HTERT RPE-1 (cell line): ENCODE measurements around the gene SLC12A8.

Source experiments
- in situ Hi-C: fragments of 300-500 bp; cut with MboI; formaldehyde crosslinking; loops from 4 replicates; pipeline ENCODE4 v1.14.3; 2020; ENCODE audit warnings: low sequenced_read_pairs

SLC12A8 gene

GRCh38 chr3:125212509-125213363 lies at the start of gene SLC12A8:
Gene SLC12A8, minus strand, starts transcription at chr3:125212748. Its CDS starts 1,399 bp downstream, at chr3:125211349.
- in situ Hi-C loops: no loop called here

- in situ Hi-C loops: no loop called here
These were observed 49.6 kb upstream of the SLC12A8 start for GRCh38 chr3:125262161-125262560.

- in situ Hi-C loops: no loop called here
These were observed 48.5 kb upstream of the SLC12A8 start for GRCh38 chr3:125261031-125261430.

- in situ Hi-C loops: no loop called here
These were observed 47.6 kb upstream of the SLC12A8 start for GRCh38 chr3:125260158-125260557.

- in situ Hi-C loops: no loop called here
These were observed 45.0 kb upstream of the SLC12A8 start for GRCh38 chr3:125257536-125257935.

- in situ Hi-C loops: no loop called here
These were observed 44.1 kb upstream of the SLC12A8 start for GRCh38 chr3:125256675-125257074.

- in situ Hi-C loops: no loop called here
These were observed 38.4 kb upstream of the SLC12A8 start for GRCh38 chr3:125250973-125251372.

GRCh38 chr3:125246237-125246636 lies 33.7 kb upstream of the SLC12A8 start:
- in situ Hi-C loops: no loop called here

GRCh38 chr3:125245521-125245920 lies 33.0 kb upstream of the SLC12A8 start:
- in situ Hi-C loops: no loop called here

GRCh38 chr3:125240496-125240895 lies 27.9 kb upstream of the SLC12A8 start:
- in situ Hi-C loops: no loop called here

- in situ Hi-C loops: no loop called here
These were observed 26.7 kb upstream of the SLC12A8 start for GRCh38 chr3:125239266-125239665.

- in situ Hi-C loops: no loop called here
These were observed 26.2 kb upstream of the SLC12A8 start for GRCh38 chr3:125238759-125239158.

- in situ Hi-C loops: no loop called here
These were observed 23.9 kb upstream of the SLC12A8 start for GRCh38 chr3:125236331-125236903.

GRCh38 chr3:125234831-125235230 lies 22.3 kb upstream of the SLC12A8 start:
- in situ Hi-C loops: no loop called here

GRCh38 chr3:125232401-125232800 lies 19.9 kb upstream of the SLC12A8 start:
- in situ Hi-C loops: no loop called here

- in situ Hi-C loops: no loop called here
These were observed 19.3 kb upstream of the SLC12A8 start for GRCh38 chr3:125231895-125232294.

GRCh38 chr3:125229707-125230106 lies 17.2 kb upstream of the SLC12A8 start:
- in situ Hi-C loops: no loop called here

GRCh38 chr3:125229168-125229567 lies 16.6 kb upstream of the SLC12A8 start:
- in situ Hi-C loops: no loop called here

GRCh38 chr3:125221831-125222230 lies 9.3 kb upstream of the SLC12A8 start:
- in situ Hi-C loops: no loop called here

GRCh38 chr3:125220727-125221429 lies 8.3 kb upstream of the SLC12A8 start:
- in situ Hi-C loops: no loop called here

- in situ Hi-C loops: no loop called here
These were observed 7.6 kb upstream of the SLC12A8 start for GRCh38 chr3:125220183-125220582.

- in situ Hi-C loops: no loop called here
These were observed 6.7 kb upstream of the SLC12A8 start for GRCh38 chr3:125219261-125219701.
